Hepatic stellate cell (primary cell): ENCODE data around the gene KRTAP9-7.

Source experiments
- DNase-seq: peaks from one replicate; pipeline ENCODE4 v3.0.0; 2011; ENCODE audit warnings: low spot score

The KRTAP9-7 gene

GRCh38 chr17:41271858-41272257 lies 3.6 kb upstream of the KRTAP9-7 start:
- no peak for DNase-seq

- no peak for DNase-seq
These were observed 2.9 kb downstream of the KRTAP9-7 start for GRCh38 chr17:41278176-41278955.

GRCh38 chr17:41284043-41284442 lies 8.5 kb downstream of the KRTAP9-7 start:
- DNase-seq = no peak

DNA sequence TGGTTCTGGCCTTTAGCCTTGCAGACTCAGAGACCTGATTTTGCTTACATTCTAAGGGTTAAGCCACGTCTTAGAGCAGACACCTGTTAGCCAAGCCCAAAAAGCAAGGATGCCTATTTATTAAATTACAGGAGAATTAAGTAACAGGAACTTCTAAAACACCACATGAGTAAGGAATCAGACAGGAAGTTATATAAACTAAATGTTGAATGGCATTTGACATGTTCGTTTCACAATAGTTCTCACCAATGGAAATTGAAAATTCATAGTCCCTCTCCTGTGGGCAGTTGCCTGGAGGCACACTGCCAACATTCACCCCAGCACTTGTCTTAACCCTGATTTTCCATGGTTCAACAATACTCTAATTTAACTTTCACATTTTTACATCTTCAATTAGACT lies 9.0 kb downstream of the KRTAP9-7 start:
- no peak for DNase-seq

- no peak for DNase-seq
These were observed 11.6 kb downstream of the KRTAP9-7 start for GRCh38 chr17:41287050-41287449.

DNA sequence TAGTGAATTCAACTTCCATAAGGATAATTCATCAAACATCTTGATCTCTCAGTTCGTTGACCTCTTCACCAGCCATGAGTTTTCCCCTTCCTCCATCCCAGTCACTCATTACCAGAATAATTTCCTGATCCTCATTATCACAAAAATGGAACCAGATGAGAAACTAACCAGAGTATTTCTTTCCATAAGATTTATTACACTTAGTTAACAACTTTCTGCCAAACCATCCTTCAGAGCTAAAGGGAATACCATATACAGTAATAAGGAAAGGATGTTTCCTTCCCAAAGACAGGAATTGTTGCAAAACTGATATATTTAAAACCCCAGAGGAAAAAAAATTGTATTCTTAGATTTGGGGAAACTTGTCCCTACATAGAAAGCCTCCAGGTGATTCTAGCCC lies 18.5 kb downstream of the KRTAP9-7 start:
- no peak for DNase-seq

- no peak for DNase-seq
These were observed 21.3 kb downstream of the KRTAP9-7 start for GRCh38 chr17:41296846-41297245.

DNA sequence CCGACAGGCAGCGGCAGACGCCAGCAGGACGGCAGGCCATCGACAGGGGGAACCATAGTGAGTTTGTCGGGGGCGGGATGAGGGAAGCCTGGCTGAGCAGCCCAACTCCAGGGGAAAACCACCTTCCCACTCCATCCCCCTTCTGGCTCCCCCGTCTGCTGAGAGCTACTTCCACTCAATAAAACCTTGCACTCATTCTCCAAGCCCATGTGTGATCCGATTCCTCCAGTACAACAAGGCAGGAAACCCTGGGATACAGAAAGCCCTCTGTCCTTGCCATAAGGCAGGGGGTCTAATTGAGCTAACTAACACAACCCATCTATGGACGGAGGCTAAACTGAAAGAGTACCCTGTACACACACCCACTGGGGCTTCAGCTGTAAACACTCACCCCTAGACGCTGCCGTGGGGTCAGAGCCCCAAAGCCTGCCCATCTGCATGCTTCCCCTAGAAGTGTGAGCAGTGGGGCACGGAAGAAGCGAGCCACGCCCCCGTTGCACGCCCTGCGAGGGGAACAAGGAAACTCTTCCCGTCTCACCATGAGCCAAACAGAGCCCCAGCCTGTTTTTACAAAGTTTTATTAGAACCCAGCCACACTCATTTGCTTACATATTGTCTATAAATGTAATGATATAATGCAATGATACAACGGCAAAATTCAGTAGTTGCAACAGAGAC lies 23.1 kb downstream of the KRTAP9-7 start:
- no peak for DNase-seq

DNA sequence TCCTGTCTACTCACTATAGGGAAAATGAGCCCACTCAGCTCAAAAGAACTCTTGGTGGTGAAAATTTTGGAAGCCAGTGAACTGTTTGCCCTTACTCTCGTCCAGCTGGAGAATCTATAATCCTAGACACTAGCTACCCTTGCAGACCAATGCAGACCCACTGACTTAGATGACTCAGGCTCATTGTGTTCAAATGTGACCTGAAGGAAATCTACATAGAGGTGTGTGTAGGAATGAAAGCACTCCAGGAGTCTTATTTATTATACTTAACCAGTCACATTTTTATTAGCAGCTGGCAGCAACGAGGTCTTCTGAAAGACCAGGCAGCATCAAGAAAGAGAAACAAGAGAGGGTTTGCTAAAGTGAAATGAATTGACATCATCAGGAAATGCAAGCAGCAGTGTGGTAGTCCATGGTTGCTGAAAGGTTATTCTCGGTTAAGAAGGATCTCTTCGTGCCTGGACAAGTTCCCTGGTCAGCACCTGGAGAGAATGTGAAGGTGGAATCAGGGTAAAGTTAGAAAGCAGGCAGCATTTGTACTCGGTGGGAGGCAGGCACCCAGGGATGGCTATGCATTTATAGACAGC lies 25.8 kb downstream of the KRTAP9-7 start:
- DNase-seq = no peak

- DNase-seq = no peak
These were observed 26.7 kb downstream of the KRTAP9-7 start, which contains the start of gene KRTAP29-1 for GRCh38 chr17:41301916-41302901. Gene KRTAP29-1, minus strand, starts transcription at chr17:41302851. Its CDS starts 0 bp downstream, at chr17:41302851.

- DNase-seq = no peak
These were observed 27.5 kb downstream of the KRTAP9-7 start for GRCh38 chr17:41302981-41303380.

GRCh38 chr17:41304091-41304490 lies 28.6 kb downstream of the KRTAP9-7 start:
- no peak for DNase-seq

DNA sequence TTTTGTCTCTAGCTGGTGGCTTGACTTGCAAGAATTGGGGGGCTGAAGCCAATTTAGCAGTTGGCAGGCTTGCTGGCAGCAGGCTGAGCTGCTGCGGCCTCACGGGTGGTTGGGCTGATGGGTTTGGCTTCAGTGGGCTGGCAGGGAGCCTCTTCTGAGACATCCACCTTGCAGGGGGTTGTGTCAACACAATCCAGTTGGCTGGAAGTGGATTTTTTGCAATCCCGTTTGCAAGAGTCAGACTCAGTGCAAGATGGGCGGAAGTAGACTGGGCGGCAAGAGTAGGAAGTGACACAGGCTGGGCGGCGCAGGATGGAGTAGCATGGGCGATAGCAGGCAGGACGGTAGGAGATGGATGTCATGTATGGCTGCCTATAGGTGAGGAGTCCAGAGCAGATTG lies 32.1 kb downstream of the KRTAP9-7 start:
- no peak for DNase-seq

DNA sequence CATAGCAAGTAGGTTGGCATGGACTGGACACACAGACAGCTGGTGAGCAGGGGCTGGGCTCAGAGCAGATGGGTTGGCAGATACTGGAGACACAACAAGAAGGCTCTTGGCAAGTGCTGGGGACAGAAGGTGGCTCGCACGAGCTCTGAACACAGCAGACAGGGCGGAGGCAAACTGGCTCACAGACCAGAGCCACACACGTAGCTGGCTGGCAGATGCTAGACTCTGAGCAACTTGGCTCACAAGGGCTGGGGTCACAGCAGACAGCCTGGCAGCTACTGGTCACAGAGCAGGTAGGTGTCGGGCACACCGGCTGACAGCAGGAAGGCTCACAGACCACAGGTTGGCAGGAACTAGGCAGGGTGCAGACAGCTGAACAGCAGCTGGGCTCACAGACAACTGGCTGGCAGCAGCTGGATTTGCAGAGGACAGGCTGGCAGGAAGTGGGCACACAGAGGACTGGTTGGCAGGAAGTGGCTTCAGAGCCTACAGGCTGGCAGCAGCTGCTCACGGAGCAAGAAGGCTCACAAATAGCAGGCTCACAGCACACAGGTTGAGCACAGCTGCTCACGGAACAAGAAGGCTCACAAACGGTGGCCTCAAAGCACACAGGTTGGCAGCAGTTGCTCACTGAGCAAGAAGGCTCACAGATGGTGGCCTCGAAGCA lies 32.9 kb downstream of the KRTAP9-7 start:
- DNase-seq = no peak

- DNase-seq = no peak
These were observed 33.4 kb downstream of the KRTAP9-7 start, which contains the start of gene KRTAP16-1 for GRCh38 chr17:41308918-41309359. Gene KRTAP16-1, minus strand, starts transcription at chr17:41309309. Its CDS starts 56 bp downstream, at chr17:41309253.

- no peak for DNase-seq
These were observed 35.6 kb downstream of the KRTAP9-7 start for GRCh38 chr17:41311111-41311510.

GRCh38 chr17:41315204-41315794 lies 39.8 kb downstream of the KRTAP9-7 start, which contains the start of gene KRTAP17-1:
Gene KRTAP17-1, minus strand, starts transcription at chr17:41315710. Its CDS starts 60 bp downstream, at chr17:41315650.
- no peak for DNase-seq

DNA sequence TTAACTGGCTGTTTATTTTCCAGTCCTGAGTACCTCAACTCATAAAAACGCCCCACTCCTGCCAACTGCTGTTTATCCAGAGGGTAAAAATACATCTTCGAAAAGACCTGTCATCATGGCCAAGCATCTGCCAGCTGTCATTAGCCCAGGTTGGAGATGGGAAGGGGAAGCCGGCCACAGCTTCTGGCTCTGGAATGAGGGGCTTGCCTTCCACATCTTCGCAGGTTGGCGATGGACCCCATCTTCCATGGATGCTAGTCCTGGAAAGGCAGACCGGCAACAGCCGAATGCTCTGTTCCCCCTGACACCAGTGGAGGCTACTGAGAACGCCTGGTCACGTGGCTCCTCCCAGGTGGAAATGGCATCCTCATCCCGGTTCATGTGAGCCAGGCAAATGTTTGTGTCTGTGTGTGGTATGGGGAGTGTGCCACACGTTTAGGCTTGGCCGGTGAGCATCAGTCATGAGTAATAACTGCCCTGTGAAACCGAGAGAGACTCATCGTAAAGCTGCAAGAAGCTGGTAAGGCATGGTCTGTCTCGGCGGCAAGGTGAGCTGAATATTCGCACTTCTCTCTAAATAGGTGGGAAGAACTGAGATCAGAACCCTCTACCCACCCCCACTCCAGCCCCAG lies 40.4 kb downstream of the KRTAP9-7 start:
- no peak for DNase-seq

DNA sequence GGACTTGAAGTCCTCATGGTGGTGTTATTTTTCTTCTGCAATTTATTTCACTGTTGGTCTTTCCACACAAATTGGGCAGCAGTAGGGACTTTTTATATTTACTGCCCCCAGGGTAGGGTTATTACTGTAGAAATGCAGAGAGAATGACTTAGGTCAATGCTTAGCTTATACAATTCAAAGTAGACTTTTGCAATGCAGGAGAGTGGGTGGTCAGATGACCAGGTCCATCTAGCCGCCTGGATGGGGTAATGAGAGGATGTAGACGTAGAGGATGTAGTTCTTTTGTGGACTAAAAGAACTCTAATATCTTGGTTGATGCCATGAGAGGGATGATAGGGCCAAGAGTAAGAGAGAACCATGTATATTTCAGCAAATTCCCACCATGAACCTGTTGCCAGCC lies 42.7 kb downstream of the KRTAP9-7 start:
- no peak for DNase-seq
